ENCODE results near the gene FLRT1.
"Not testable (repeated sequence)": the region's sequence is repeated elsewhere in the genome, so short reads cannot be mapped to it uniquely, and the experiment has no call there.

FLRT1 gene

DNA sequence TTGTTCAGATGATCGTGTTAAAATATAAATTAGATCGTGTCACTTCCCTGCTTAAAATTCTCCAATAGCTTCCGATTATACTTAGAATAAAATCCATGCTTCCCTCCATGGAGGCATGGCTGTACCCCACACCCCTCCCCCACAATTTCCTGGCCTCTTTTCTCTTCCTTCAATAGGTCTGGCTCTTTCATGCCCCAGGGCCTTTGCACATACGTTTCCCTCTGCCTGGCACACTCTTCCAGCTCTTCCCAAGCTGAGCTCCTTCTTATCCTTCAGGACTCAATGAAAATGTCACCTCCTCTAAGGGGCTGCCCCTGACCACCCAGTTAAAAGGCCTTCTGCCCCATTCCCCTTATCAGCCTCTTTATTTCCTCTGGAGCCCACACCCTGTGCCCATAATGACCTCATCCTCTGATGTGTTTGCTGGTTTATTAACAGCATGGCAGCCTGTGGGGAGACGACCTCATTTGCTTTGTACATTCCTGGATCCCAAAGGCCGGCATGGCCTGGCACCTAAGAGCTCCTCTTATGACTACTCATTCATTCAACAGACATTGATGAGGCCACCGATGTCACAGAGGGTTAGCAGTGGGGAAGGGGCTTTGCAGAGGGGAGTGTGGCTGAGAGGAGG is 9.0 kb upstream of the FLRT1 start:
- DNase-seq = no peak

DNA sequence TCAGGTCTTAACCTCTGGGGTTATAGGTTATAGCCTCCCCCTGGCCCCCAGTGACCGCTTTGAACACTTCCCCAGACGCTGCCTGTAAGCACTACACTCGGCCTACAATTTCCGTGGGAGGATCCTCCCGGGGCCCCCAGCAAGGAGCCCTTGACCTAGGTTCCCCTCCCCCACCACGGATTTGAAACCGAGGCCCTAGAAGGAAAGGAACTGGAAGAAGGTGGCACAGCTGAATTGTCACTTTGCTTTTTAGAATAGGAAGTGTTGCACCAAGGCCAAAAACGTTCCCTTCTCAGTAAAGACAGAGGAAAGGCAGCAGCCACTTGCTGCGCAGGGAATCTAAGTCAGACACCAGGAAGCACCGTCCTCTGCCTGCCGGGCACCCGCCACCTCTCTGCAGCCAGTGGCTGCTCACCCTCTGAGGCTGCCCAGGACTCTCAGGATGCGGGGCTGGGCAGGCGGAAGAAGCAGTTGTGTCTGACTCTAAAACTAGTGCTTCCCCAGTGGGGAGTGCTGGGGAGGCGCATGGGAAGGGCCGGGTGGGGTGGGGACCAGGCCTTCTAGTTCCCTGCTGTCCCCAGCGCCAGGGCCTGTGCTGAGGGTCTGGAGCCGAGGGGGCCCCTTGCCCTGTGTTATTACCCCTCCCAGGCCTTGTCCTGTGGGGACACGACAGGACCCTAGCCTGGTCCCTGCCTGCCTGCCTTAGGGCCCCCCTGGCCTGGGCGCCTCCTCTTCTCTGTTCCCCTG is 7.9 kb upstream of the FLRT1 start:
- no peak for DNase-seq

DNA sequence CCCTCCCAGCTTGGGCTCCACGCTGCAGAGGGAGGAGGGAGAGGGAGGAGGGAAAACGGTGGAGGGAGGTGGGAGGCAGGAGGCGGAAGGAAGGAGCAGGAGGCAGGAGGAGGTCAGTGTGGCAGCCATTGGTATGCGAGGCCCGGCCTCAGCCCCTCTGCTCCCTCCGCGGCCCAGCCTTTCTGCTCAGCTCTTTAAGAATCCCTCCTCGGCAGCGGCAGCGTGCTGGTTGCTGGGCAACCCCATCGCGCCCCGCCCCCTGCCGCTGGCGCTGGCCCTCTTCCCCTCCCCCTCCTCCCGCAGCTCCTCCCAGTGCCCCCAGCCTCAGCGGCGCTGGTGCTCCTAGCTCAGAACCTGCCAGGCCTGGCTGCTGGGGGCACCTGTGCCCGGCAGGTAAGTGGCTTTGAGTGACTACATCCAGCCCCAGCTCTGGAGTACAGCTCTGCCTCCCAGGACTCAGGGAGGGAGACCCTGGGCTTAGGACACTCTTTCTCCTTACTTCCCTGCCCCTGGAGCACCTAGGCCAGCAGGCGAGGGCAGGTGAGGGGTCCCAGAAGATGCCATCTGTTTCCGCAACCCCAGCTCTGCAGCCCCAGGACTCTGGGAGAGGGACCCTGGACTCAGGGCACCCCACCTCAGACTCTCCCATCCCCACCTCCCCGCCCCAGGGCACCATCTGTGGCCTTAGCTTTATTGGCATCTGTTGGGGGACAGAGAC is 7.2 kb upstream of the FLRT1 start:
- no peak for DNase-seq

DNA sequence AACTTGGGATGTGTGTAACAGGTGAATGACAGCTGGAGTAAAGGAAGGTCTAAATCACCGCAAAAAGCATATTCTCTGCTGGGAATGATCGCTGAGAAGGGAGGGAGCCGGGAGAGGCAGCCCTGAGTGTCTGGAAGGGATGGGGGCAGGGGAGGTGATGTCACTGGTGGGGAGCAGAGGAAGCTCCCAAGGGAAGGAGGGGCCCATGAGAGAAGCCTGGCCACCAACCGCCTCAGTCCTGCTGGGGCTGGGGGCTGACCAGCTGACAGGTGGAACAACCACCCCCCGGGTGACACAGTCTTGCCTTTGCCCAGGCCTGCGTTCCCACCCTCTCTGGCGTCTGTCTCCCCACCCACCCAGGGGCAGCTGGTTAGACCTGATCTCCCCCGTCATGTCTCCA is 6.0 kb upstream of the FLRT1 start:
- no peak for DNase-seq

DNA sequence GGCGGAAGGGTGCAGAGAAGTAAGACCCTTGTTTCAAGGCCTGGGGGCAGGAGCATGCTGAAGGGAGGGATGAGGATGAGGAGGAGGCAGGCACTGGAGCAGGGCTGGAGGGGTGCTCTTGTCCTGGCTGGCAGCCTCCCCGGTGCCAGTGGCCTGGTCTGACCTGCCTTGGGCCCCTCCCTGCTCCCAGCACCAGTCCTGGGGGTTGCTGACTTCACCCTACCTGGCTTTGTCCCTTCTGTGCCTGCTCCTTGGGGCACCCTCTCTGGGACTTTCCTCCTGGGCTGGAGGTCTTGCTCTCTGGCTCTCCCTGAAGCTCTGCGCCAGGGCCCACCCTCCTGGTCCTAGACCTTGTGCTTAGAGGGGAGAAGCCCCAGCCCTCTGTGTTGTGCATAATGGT is 4.7 kb upstream of the FLRT1 start:
- DNase-seq = no peak

DNA sequence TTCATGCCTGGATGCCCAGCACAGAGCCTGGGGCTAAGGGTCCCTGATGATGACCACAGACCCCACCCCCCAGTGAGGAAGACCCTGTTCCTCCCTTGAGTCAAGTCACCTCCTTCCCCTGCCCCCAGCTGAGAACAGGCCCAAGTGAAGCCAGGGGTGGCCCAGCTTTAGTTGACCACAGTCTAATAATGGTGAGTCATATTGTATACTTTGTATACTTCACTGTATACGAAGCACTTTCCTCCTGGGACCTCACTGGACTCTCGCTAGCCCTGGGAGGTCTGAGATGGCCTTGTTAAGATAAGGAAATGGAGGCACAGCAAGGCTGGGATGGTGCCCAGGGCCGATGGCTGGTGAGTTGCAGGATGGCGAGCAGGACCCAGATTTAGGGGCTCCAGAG is 3.7 kb upstream of the FLRT1 start:
- DNase-seq = no peak

DNA sequence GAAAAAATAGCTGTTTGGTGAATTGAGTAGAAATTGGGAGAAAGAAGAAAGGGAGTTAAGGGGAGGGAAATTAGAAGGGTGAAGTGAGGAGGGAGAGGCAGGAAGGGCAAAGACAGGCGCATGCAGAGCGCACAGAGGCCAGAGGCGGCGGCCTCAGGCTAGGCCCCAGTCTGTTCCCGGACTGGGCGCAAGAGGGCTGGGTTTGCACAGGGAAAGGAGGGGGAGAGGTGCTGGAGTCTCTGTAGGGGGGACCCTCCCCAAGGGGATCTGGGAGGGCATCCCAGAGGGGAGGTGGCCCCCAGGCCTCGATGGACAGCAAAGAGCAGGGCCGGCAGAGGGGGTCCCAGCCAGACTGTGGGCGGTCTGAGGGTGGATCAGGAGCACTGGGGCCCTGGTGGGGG is 1.3 kb upstream of the FLRT1 start:
- no peak for DNase-seq

DNA sequence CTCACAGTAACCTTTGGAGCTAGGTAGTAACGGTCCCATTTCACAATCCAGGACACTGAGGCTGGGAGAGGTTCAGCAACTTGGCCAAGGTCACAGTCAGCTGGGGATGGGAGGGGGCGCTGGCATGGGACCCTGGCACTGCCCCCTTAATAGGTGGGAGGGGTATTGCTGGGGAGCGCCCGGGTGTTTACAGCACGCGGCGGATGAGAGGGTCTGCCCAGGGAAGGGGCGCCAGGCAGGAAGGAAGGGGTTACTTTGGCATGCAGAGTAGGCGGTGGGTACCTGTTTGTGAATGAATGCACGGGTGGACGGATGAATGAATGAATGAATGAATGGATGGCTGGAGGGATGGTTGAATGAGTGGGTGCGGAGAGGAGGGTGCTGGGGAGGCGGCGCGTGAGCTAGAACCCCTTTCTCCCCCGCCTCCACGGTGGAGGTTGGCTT is 628 bp upstream of the FLRT1 start:
- no peak for DNase-seq

DNA sequence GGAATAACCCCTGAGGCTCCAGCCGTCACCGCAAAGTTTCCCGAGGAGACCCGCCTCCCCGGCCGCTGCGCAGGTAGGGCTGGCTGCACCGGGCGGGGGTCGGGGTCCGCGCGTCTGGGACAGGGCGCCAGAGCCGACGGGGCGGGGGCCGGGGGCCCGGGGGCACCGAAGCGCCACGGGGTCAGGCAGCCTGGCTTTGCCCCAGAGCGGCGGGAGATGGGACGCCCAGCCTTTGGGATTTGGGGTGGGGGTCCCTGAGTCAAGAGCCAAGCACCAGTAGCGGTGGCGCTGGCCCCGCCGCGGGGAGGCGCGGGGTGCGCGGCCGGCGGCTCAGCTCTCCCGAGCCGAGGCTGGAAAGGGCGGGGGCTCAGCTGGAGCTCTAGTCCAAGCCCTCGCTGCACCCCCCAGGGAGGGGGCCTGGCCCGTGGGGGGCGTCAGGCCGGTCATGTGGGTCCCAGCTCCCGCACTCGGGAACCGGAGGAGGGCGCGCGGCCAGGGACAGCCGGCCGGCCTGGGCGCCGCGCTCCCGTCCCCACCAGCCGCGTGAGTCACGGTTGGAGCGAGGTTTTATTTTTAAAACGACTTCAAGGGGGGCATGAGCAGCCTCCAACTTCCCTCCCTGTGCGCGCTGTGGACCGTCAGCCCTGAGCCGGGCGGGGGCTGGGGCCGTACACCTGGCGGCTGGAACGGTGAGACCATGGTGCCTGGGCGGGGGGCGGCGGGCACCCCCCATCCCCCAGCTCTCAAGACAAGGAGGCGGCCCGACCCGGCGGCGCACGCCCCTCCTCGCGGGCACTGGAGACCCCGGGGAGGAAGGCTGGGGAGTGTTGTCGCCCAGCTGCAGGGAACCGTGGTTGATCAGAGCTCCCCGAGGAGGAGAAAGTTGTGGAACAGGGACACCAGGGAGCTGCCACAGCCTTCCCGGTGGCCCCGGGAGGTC is 626 bp downstream of the FLRT1 start:
- DNase-seq = no peak

DNA sequence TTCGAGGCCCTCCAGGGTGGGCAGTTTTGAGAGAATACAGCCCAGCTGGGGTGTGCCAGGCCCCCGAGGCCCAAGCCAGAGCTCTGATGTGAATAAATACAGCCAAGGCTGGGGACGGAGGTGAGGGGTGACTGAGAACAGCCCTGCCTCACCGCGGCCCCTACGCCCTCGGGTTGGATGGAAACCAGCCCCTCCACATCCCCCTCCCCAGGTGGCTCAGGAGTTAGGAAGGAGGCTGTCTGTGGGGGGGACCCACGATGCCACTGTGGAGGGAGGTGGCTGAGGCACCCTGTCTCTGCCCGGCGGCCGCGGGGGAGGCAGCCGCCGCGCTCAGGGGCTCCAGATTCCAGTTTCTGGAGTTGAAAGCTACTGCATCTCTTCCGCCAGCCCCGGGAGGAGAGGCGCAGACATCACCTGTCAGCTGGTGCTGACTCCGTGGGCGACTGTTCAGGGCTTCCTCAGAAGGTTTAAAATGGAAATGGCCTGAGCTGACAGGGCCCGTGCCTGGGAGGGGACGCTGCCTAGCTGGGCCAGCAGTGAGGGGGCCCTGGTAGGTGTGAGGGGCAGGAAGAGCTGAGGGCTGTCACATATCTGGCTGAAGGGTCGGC is 1.4 kb downstream of the FLRT1 start:
- no peak for DNase-seq

DNA sequence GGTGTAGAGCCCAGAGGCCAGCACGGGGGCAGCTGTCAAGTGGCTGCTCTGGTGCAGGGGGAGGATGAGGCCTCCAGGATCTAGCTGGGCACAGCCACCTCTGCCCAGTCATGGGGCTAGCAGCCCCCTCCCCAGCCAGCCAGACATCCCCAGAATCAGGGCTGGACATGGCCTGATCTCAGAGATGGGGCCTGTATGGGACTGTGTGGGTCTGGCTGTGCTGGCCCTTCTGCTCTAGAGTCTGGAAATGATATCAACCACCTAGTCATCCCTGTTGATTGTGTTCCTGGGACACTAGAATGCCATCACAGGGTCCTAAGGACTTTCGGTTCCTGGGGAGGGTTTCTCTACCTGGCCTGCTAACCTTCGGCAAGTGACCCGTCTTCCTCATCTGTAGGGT is 2.8 kb downstream of the FLRT1 start:
- no peak for DNase-seq

DNA sequence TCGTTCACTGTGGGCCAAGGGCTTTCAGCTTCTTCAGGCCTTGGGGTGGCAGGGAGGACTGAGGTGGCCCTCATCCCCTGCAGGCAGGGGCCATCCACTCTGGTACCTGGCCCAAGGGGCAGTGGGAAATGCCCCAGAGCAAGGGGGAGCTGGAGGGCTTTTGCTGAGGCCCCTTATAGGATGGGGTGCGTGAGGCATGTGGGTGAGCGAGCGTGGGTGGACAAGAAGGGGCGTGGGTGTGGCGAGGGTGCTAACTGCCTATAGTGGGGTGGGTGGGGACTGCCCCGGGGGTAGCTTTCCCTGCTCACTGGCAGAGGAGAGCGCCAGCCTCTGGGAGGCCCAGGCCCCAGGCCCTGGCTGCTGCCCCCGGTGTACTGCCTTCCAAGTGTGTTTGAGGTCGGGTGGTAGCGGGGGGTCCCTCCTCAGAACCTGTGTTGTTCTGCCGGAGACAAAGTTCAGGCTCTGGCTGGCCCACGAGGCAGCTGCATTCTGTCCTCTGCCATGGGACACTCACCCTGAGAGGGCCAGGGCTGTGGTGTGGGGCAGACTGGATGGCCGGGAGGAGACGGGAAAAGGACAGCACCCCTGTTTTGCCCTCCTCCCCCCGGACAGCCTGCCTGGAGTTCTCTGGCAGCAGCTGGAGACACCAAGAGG is 3.4 kb downstream of the FLRT1 start:
- DNase-seq = no peak

DNA sequence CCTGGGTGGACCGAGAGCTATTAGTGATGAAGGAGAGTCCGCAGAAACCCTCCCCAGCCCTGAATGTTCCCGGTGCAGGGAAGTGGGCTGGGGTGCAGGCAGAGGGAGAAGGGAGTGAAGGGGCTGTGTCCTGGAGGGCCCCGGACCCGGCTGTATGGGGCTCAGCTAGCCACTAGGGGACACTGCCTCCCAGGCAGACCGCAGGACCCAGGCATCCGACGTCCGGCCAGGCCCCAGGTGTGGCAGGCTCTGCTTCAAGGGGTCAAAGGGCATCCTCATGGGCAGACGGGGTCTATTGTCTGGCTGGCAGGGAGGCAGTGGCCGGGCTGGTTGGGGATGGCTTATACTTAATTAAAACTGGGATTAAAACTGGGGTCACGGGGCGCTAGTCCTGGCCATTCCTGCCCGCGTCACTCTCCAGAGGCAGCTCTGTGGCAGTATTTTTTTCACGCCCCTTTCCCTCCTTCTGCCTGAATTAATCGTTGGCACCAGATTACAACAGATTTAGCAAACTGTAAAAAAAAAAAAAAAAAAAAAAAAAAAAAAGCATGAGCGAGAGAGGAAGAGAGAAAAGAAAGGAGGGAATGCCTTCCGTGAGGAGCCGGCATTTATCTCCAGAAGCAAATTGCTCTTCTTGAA is 5.1 kb downstream of the FLRT1 start:
- DNase-seq = no peak

DNA sequence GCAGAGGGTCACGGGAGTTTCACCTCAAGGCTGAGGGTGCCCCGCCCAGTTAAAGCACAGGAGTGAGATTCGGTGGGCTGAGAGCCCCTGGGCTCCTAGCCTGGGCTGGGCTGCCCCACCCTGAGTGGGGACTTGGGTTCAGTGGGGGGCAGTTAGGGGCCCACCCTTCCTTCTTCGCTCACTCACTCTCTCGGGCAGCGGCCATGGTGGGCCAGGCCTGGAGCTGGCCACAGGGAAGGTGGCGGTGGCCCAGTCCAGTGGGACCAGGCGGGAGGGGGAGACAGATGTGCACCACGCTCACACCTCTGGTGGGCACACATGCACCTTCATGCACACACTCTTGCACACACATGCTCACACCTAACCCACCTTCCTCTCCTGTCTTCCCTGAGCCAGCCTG is 6.1 kb downstream of the FLRT1 start:
- no peak for DNase-seq

DNA sequence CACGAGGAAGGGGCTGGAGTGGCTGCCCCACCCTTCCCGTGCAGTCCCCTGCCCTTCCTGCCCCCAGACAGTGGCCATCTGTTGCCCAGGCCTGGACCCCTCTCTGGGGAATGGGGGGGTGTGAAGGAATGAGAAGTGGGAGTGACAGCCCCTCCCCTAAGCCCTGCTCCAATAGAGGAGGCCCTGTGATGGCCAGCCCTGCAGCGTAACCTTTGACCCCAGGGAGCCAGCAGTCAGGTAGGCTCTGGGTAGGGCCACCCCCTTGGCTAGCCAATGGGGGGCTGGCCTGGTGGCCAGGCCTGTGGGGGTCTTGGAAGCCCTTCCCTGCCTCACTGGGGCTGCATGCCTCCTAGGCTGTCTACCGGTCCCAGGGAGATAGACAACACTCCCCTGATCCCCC is 6.6 kb downstream of the FLRT1 start:
- no peak for DNase-seq

DNA sequence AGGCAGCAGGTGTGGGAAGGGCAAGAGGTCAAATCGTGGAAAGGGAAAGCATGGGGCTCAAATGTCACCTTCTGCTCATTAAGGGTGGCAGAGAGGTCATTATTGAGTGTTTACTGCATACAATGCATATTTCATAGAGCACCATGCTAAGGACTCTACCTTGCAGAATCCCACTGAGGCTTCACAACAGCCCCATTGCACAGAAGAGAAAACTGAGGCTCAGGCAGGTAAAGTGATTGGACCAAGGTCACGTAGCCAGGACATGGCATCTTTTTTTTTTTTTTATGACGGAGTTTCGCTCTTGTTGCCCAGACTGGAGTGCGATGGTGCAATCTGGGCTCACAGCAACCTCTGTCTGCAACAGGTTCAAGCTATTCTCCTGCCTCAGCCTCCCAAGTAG is 7.8 kb downstream of the FLRT1 start:
- DNase-seq = no peak

DNA sequence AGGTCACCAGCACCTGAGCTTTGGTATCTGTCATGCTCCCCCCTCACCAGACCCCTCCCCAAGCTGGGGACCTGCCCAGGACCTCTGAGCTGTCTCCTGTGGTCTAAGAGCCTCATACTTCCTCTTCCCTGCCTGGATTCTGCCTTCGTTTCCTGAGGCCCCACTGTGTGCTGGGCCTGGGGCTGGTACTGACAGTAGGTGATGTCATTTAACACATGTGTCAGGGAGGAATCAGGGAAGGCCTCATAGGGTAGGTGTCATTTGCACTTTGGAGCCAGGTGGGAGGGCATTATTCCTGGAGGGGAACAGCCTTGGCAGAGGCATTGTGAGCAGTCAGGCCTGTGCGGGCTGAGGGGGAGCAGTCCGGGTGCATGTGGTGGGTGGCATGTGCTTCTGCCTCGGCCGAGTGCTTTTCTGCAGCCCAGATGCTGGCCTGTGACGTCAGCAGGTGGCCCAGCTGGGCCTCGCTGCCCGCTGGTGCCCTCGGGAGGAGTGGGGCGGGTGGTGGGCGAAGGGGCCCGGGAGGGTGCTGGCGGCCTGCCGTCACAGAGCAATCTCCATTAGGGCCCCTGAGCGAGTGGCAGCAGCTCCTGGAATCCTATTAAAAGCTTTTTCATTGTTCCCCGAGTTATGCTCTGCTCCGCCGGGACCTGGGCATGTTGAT is 9.1 kb downstream of the FLRT1 start:
- no peak for DNase-seq

DNA sequence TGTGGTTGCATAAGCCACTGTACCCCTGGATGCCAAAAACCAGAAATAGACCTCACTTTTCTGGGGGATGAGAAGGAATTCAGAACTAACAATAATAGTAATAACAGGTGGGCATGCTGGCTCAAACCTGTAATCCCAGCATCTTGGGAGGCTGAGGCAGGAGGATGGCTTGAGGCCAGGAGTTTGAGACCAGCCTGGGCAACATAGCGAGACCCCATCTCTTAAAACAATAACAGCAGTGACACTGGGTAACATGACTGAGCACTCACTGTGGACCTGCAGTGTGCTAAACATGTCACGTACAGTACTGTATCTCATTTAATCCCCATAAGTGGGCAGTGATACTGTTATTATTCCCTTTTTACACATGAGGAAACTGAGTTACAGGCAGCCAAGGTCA is 10.0 kb downstream of the FLRT1 start:
- no peak for DNase-seq

DNA sequence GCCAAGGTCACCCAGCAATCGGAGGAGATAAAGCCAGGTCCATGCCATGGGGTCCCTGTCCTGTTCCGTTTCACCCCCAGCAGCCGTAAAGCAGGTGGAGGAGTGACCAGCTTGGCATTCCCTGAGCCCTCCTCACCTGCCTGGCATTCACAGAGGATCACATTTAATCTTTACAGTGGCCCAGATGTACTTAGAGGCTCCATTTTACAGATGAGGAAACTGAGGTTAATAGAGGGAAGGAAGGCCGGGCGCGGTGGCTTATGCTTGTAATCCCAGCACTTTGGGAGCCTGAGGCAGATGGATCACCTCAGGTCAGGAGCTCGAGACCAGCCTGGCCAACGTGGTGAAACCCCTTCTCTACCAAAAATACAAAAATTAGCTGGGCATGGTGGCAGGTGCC is 11.6 kb downstream of the FLRT1 start:
- DNase-seq = not testable (repeated sequence)

DNA sequence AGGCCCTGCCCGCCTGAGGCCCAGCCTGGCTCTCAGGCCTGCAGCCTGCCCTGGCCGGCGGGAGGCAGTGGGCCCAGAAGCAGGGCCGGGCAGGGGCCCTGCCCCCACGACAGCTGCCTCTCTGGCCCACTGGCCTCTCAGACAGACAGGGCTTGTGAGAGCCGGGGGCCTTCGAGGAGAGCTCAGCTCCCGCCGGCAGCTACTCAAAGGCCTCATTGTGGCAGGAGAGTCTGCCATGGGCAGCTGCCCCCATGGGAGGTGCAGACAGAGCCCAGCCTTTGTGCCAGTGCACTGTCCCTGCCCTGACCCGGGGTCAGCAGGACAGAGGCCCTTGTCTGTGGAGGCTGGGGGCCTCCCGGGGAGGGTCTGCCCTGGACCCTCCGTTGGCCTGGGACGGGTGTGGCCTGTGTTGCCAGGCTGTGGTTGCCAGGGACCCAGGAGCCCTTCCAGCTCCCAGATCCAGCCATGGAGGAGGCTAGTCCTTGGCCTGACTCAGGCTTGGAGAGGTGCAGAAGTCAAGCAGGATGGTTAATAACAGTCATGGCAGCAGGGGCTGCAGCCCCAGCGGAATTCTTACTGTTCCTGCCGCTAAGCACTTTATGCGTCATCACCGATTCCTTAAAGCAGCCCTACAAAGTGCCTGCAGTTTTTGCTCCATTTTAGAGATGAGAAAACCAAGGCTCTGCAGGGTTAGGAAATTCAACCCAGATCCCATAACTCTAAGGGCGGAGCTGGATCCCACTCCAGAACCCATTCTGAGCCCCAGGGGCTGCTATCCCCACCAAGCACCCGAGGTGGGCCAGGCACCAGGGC is 12.5 kb downstream of the FLRT1 start:
- DNase-seq = no peak
